Activated naive CD4-positive, alpha-beta T cell treated with anti-CD3 and anti-CD28 coated beads for 36 hours (primary cell): ENCODE measurements around the gene WDR77. TPM values are rescaled to one million over a fixed set of nuclear protein-coding genes. Genes with fewer than 3 reads are reported as not detected.
A peak's percentile ranks its signal among the peaks of the same experiment; 100 is the strongest.

Source experiments
- CTCF ChIA-PET: fragments of 350-600 bp; sonication (Branson Sonifier 250); formaldehyde crosslinking; loops from one replicate; lab custom pipeline; 2021; ENCODE audit warnings: antibody characterized with exemption; lab: Charles Lee
- DNase-seq: peaks from one replicate; pipeline ENCODE4 v3.0.0-alpha.2; 2020
- H3K27ac Mint-ChIP-seq: one replicate; pipeline ENCODE4 v1.8.0; 2021; ENCODE audit warnings: mild to moderate bottlenecking, mixed read lengths
- H3K27me3 Mint-ChIP-seq: one replicate; pipeline ENCODE4 v1.8.0; 2021; ENCODE audit warnings: low read depth, mixed read lengths
- H3K36me3 Mint-ChIP-seq: one replicate; pipeline ENCODE4 v1.8.0; 2021; ENCODE audit warnings: low read depth, mixed read lengths
- H3K4me1 Mint-ChIP-seq: one replicate; pipeline ENCODE4 v1.8.0; 2021; ENCODE audit warnings: low read depth, mixed read lengths
- H3K4me3 Mint-ChIP-seq: one replicate; pipeline ENCODE4 v1.8.0; 2021; ENCODE audit warnings: mild to moderate bottlenecking, moderate library complexity, mixed read lengths
- H3K9me3 Mint-ChIP-seq: one replicate; pipeline ENCODE4 v1.8.0; 2021; ENCODE audit warnings: mixed read lengths
- intact Hi-C: fragments of 100-400 bp; cut with micrococcal nuclease; formaldehyde crosslinking; loops from one replicate; pipeline ENCODE4 v1.15.1; 2023
- total RNA-seq, 2 experiments: library from RNA; stranded (reverse); gene quantifications; one replicate each; pipeline ENCODE4 v1.2.3, GENCODE V29; 2021

Gene WDR77
- total RNA-seq: 10 to 100 TPM; 43.1 to 48.8 TPM

GRCh38 chr1:111448918-111449702 is at the start of gene WDR77, which contains the start of gene ATP5PB:
Gene WDR77, minus strand, starts transcription at chr1:111449256. Its CDS starts 87 bp downstream, at chr1:111449169.
Gene ATP5PB, plus strand, starts transcription at chr1:111449464. Its CDS starts 78 bp downstream, at chr1:111449542.
- CTCF ChIA-PET: interaction anchor here (0.7 to 2.1 kb wide), 8 partner anchors 11 to 321 kb away, joined by 3 to 8 read pairs (median 6); no protein-coding TSS in a partner anchor
- intact Hi-C loops: loop anchor here (1.0 to 10.0 kb wide), 9 partner anchors 22 to 1170 kb away; partner anchors contain the start of genes CAPZA1, CEPT1, DDX20 and DRAM2
- H3K27ac Mint-ChIP-seq: peak within 1 kb of the TSS; percentile 96
- no peaks in the 10 kb centered on the region for H3K27me3 Mint-ChIP-seq
- peak within 1 kb of the TSS; percentile 100 for H3K4me3 Mint-ChIP-seq
- H3K4me1 Mint-ChIP-seq: peaks cover 71% of the 10 kb centered on the region
- peaks cover 38% of the 10 kb centered on the region for H3K36me3 Mint-ChIP-seq
- peak; percentile 96 for DNase-seq
- H3K9me3 Mint-ChIP-seq: no peaks in the 10 kb centered on the region

- CTCF ChIA-PET: interaction anchor here (0.6 to 4.4 kb wide), 9 partner anchors 9 to 257 kb away, joined by 3 to 43 read pairs (median 7); no protein-coding TSS in a partner anchor
- intact Hi-C loops: no loop called here
- Mint-ChIP-seq H3K27me3 (no peaks in the 10 kb centered on the region), H3K9me3 (peaks cover 3% of the 10 kb centered on the region), H3K4me1 (peaks cover 27% of the 10 kb centered on the region), H3K4me3 (no peak overlapping the region), H3K36me3 (no peaks in the 10 kb centered on the region), H3K27ac (peak overlapping the region; percentile 6)
- no peak for DNase-seq
Measured at GRCh38 chr1:111497592-111497991, 48.5 kb upstream of the WDR77 start.

DNA sequence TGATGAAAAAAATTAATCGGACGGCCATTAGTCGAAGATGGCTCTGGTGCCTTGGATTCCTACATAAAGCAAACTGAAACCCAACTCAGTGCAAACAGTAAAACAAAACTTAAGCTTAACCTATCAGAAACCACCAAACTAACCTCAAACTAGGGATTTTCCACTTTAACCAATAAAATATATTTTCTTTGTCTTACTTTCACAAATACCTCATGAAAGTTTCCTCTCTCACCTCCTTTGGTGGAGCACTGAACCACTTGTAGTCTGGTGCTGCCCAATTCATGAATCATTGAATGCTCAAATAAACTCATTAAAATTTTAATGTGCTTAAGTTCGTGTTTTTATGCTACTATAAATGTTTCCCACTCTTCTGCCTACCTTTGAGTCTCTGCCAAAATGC is 47.3 kb upstream of the WDR77 start:
- no peak overlapping the region for H3K4me3 Mint-ChIP-seq
- no peaks in the 10 kb centered on the region for H3K27me3 Mint-ChIP-seq

GRCh38 chr1:111491070-111491469 is 42.0 kb upstream of the WDR77 start:
- H3K27ac Mint-ChIP-seq: no peak overlapping the region
- H3K27me3 Mint-ChIP-seq: no peaks in the 10 kb centered on the region
- intact Hi-C loops: no loop called here
- H3K9me3 Mint-ChIP-seq: peaks cover 3% of the 10 kb centered on the region
- DNase-seq: no peak
- CTCF ChIA-PET: interaction anchor here (1.2 to 1.6 kb wide), 3 partner anchors 11 to 26 kb away, joined by 3 to 4 read pairs (median 3); no protein-coding TSS in a partner anchor
- peaks cover 4% of the 10 kb centered on the region for H3K4me1 Mint-ChIP-seq
- no peaks in the 10 kb centered on the region for H3K36me3 Mint-ChIP-seq
- H3K4me3 Mint-ChIP-seq: no peak overlapping the region

More for the DNA sequence above, 47.3 kb upstream of the WDR77 start:
- no peak overlapping the region for H3K27ac Mint-ChIP-seq
- no peaks in the 10 kb centered on the region for H3K36me3 Mint-ChIP-seq
- DNase-seq: no peak
- H3K4me1 Mint-ChIP-seq: peaks cover 27% of the 10 kb centered on the region
- CTCF ChIA-PET: interaction anchor here (1.4 to 4.4 kb wide), 5 partner anchors 11 to 270 kb away, joined by 3 to 43 read pairs (median 6); no protein-coding TSS in a partner anchor
- H3K9me3 Mint-ChIP-seq: peaks cover 3% of the 10 kb centered on the region
- intact Hi-C loops: loop anchor here (1.0 kb wide), 2 partner anchors 11 to 21 kb away; no protein-coding TSS in a partner anchor

DNA sequence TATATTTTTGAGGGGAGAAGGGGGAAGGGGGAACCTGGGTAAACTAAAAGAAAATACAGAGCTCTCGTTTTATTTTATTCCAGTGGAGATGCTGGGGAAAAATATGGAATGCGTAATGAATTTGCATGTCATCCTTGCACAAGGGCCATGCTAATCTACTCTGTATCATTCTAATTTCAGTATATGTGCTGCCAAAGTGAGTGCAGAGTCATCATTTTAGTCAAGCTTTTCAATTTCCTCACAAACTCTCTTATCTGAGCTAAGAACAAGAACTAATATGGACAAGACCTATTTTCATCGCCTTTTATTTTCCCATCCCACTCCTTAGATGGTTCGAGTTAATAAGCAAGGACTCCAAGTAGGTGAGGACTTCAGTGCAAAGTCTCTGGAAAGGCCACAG is 41.2 kb upstream of the WDR77 start:
- Mint-ChIP-seq H3K9me3 (no peaks in the 10 kb centered on the region), H3K4me3 (no peak overlapping the region), H3K27ac (no peak overlapping the region), H3K36me3 (no peaks in the 10 kb centered on the region), H3K4me1 (no peaks in the 10 kb centered on the region), H3K27me3 (no peaks in the 10 kb centered on the region)
- DNase-seq: no peak
- intact Hi-C loops: no loop called here
- CTCF ChIA-PET: interaction anchor here (0.7 to 1.6 kb wide), 4 partner anchors 10 to 238 kb away, joined by 3 to 4 read pairs (median 4); no protein-coding TSS in a partner anchor

- no peaks in the 10 kb centered on the region for H3K4me1 Mint-ChIP-seq
- no peak overlapping the region for H3K27ac Mint-ChIP-seq
- H3K4me3 Mint-ChIP-seq: no peak overlapping the region
- intact Hi-C loops: no loop called here
- CTCF ChIA-PET: interaction anchor here (1.4 to 1.6 kb wide), 3 partner anchors 8 to 28 kb away, joined by 3 to 4 read pairs (median 3); no protein-coding TSS in a partner anchor
- DNase-seq: no peak
- no peaks in the 10 kb centered on the region for H3K36me3 Mint-ChIP-seq
- no peaks in the 10 kb centered on the region for H3K27me3 Mint-ChIP-seq
- no peaks in the 10 kb centered on the region for H3K9me3 Mint-ChIP-seq
Measured at GRCh38 chr1:111489604-111490003, 40.5 kb upstream of the WDR77 start.

DNA sequence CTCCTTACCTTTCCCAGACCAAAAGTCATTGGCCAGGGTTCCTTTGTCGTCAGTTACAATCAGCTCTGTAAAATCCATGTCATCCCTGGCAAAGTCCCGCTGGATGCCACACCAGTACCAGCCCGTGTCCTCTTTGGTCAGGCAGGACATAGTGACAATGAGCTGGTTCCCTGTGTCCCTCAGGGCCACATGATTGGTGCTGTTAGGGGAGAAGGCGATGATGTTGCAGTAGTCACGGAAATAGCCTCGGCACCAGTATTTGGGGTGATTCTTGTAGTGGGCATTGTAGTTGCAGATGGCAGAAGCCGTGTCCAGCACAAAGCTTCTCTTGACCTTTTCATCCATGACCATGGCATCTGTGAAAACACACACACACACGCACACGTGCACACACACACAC is 39.6 kb upstream of the WDR77 start:
- H3K4me1 Mint-ChIP-seq: no peaks in the 10 kb centered on the region
- H3K4me3 Mint-ChIP-seq: no peak overlapping the region
- no peak for DNase-seq
- no peaks in the 10 kb centered on the region for H3K36me3 Mint-ChIP-seq
- intact Hi-C loops: no loop called here
- no peaks in the 10 kb centered on the region for H3K9me3 Mint-ChIP-seq
- H3K27ac Mint-ChIP-seq: no peak overlapping the region
- no peaks in the 10 kb centered on the region for H3K27me3 Mint-ChIP-seq
- CTCF ChIA-PET: interaction anchor here (1.5 kb wide), 1 partner anchor 9 kb away, joined by 3 read pairs; no protein-coding TSS in a partner anchor

GRCh38 chr1:111487133-111487532 is 38.1 kb upstream of the WDR77 start:
- Mint-ChIP-seq H3K4me3 (no peak overlapping the region), H3K9me3 (no peaks in the 10 kb centered on the region), H3K36me3 (no peaks in the 10 kb centered on the region), H3K27ac (no peak overlapping the region), H3K27me3 (no peaks in the 10 kb centered on the region), H3K4me1 (peaks cover 4% of the 10 kb centered on the region)
- CTCF ChIA-PET: interaction anchor here (0.7 kb wide), 1 partner anchor 228 kb away, joined by 3 read pairs; no protein-coding TSS in a partner anchor
- DNase-seq: no peak
- intact Hi-C loops: no loop called here

GRCh38 chr1:111486431-111486830 is 37.4 kb upstream of the WDR77 start:
- Mint-ChIP-seq H3K4me3 (no peak overlapping the region), H3K27ac (no peak overlapping the region), H3K36me3 (no peaks in the 10 kb centered on the region), H3K27me3 (no peaks in the 10 kb centered on the region), H3K9me3 (no peaks in the 10 kb centered on the region), H3K4me1 (peaks cover 7% of the 10 kb centered on the region)
- intact Hi-C loops: no loop called here
- DNase-seq: no peak
- CTCF ChIA-PET: interaction anchor here (0.8 kb wide), 1 partner anchor 15 kb away, joined by 3 read pairs; no protein-coding TSS in a partner anchor

DNA sequence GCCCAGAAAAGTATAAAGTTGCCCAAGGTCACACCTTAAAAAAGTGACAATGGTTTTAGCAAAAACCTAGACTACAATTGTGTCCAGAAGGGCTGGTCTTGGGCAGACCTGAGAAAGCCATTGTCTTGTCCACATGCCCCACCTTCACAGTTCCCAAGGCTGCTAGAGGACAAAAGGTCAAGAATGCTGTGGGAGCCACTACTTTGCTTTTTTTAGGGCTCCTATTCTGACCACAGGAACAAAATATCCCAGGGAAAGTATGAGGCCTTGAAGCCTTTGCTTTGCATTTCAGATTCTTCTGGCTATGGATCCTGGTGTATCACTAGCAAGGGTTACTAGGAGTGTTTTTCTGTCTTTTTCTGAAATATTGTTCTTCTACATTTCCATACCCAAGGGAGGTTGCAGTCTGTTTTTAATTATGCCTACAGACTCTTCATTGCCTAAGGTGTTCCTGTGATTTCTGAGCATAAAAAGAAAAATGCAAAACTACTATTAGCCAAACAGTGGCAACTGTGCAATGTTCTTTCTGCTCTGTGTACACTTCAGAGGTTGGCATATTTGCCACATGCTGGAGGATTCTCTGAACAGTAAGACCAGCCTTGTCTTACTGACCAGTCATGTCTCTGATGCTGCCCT is 35.5 kb upstream of the WDR77 start:
- Mint-ChIP-seq H3K4me1 (peaks cover 10% of the 10 kb centered on the region), H3K27me3 (no peaks in the 10 kb centered on the region), H3K27ac (no peak overlapping the region), H3K9me3 (no peaks in the 10 kb centered on the region), H3K4me3 (no peak overlapping the region), H3K36me3 (no peaks in the 10 kb centered on the region)
- CTCF ChIA-PET: interaction anchor here (1.7 to 6.0 kb wide), 2 partner anchors 24 to 282 kb away, joined by 7 to 41 read pairs; no protein-coding TSS in a partner anchor
- intact Hi-C loops: no loop called here
- no peak for DNase-seq

DNA sequence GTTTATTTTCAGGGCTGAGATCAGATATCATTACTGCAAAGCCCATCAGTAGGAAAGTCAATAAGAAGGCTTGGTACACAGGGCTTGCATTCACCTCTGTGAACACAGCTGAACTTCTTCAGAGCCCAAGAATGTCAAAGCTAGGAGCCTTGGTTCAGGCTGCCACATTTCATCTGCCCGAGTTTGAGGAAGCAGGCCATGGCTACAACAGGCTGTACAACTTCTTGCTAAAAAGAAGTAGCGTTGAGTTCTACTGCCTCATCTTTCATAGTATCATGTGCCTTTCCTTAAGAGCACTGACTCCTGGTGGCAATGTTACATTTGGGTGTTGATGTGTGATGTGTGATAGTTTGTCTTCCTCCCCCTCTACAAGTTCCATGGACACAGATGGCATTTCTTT is 34.8 kb upstream of the WDR77 start:
- no peaks in the 10 kb centered on the region for H3K9me3 Mint-ChIP-seq
- H3K27ac Mint-ChIP-seq: no peak overlapping the region
- no peak for DNase-seq
- no peak overlapping the region for H3K4me3 Mint-ChIP-seq
- H3K27me3 Mint-ChIP-seq: no peaks in the 10 kb centered on the region
- H3K4me1 Mint-ChIP-seq: peaks cover 10% of the 10 kb centered on the region
- no peaks in the 10 kb centered on the region for H3K36me3 Mint-ChIP-seq
- intact Hi-C loops: no loop called here
- CTCF ChIA-PET: interaction anchor here (6.0 kb wide), 1 partner anchor 24 kb away, joined by 41 read pairs; no protein-coding TSS in a partner anchor

DNA sequence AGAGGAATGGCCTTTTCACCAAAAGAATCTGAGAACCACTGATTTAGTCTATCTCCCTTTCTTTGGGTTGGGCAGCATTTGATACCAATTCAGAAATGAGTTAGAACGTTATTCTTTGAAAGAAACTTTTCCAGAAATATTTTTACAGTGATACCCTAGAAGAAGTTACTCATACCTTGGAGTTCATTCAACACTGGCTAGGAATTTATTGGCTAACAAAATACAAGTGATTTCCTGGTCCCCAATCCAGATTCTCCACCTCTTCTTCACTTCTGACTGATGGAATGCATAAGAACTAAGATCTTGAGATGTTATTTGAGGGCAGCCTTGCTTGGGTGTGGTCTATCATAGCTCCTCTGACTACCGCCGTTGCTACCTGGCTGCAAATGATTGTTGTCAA is 34.1 kb upstream of the WDR77 start:
- intact Hi-C loops: no loop called here
- H3K36me3 Mint-ChIP-seq: peaks cover 3% of the 10 kb centered on the region
- H3K9me3 Mint-ChIP-seq: no peaks in the 10 kb centered on the region
- peaks cover 13% of the 10 kb centered on the region for H3K4me1 Mint-ChIP-seq
- no peak overlapping the region for H3K4me3 Mint-ChIP-seq
- no peak overlapping the region for H3K27ac Mint-ChIP-seq
- CTCF ChIA-PET: interaction anchor here (2.1 to 6.0 kb wide), 4 partner anchors 25 to 284 kb away, joined by 8 to 41 read pairs (median 18); no protein-coding TSS in a partner anchor
- no peak for DNase-seq
- H3K27me3 Mint-ChIP-seq: no peaks in the 10 kb centered on the region
